ENCODE data around the gene RPL5.

GRCh38 chr1:92845908-92846307 lies 14.1 kb downstream of the RPL5 start:
- TF ChIP-seq, protein P1, sequence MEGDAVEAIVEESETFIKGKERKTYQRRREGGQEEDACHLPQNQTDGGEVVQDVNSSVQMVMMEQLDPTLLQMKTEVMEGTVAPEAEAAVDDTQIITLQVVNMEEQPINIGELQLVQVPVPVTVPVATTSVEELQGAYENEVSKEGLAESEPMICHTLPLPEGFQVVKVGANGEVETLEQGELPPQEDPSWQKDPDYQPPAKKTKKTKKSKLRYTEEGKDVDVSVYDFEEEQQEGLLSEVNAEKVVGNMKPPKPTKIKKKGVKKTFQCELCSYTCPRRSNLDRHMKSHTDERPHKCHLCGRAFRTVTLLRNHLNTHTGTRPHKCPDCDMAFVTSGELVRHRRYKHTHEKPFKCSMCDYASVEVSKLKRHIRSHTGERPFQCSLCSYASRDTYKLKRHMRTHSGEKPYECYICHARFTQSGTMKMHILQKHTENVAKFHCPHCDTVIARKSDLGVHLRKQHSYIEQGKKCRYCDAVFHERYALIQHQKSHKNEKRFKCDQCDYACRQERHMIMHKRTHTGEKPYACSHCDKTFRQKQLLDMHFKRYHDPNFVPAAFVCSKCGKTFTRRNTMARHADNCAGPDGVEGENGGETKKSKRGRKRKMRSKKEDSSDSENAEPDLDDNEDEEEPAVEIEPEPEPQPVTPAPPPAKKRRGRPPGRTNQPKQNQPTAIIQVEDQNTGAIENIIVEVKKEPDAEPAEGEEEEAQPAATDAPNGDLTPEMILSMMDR (conservative IDR thresholded peaks at IDR 0.05 in 1 of 2, IDR thresholded peaks at IDR 0.05 in 1 of 2; ENCODE audit: low read depth in 1 of 2, low read length in 2 of 2) = no peak
- no peak for TF ChIP-seq EZH2 (IDR thresholded peaks at IDR 0.05; ENCODE audit: low read length, missing control alignments)

Measured in fibroblast of lung (primary cell).